GM18499 (cell line): ENCODE measurements around the gene MYL6.
"Not testable (repeated sequence)": the region's sequence is repeated elsewhere in the genome, so short reads cannot be mapped to it uniquely, and the experiment has no call there.

Experiments
- ATAC-seq: cut with Tn5 transposase; IDR thresholded peaks from one replicate; pipeline ENCODE4 v1.9.1; 2021; ENCODE audit warnings: moderate number of reproducible peaks; ENCODE audit not compliant: insufficient read depth, unreplicated experiment

The MYL6 gene

DNA sequence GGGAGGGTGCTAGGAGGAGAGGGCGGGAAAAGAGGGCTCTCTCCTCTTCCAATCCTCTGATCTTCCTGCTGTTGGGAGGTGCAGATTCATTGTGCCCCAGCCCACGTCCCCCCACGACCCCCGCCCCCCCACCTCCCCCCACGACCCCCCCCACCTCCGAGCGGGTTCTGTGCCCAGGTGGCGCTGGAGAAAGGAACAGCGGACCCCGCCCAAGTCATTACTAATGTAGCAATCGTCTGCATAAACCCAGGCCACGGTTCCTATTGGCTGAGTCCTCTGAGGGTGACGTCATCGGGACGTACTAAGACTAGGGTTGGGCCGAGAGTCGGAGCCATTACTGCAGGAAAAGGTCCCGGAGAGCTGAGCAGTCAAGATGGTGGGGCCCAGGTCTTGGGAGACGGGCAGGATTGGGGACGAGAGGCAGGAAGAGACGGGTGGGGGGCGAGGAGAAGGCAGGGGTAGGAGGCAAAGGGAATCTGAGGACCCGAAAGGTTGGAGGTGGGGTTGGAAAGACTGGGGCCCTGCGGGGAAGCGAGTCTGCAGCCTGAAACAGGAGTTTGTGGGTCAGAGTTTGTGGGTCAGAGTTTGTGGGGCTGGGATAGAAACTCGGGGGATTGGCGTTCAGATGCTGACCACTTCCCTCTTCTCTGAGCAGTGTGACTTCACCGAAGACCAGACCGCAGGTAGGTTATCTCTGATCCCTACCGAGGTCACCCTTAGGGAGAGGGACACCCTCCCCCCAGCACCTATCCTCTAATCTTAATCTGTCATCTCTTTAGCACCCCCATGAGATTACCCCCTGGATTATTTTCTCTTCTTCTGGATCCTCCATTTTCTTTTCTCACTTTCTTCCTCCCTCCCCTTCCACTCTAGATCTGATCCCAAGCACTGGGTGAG, at the start of gene MYL6:
Gene MYL6, plus strand, starts transcription at position 331 of the 897 bp plus-strand sequence. Its CDS starts 43 bp downstream, at position 374.
- ATAC-seq: no peak

DNA sequence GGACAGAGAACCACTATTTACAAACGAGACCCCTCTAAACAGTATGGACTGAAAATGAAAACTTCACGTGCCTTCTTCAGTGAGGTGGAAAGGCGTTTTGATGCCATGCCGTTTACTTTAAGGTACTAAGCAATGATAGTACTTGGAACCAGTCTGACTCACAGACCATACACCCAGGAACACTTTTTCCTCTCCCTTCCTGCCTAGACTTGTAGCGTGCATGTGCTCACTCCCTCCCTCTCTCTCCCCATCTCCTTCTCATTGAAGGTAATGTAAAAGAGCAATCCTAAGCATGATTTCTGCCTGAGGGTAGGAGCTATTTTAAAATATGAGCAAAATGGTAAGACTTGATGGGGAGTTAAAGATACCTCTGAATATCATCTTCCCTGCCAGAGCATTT, 47.6 kb upstream of the MYL6 start:
- no peak for ATAC-seq

DNA sequence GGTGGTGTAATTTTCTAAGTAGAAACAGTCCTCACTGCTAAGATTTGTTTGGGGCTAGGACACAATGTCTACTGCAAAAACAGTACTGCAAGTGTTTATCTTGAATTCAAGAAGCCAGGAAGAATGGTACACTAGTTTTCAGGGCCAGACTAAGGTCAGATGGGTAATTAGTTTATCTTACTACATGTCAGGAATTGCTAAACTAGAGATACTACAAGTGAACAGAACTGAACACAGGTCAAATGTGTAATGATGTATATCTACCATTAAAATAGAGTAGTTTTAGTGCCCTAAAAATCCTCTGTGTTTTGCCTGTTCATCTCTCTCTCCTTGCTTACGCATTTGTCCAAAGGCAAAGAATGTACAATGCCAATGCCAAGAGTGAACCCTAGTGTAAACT, 44.1 kb upstream of the MYL6 start:
- no peak for ATAC-seq

DNA sequence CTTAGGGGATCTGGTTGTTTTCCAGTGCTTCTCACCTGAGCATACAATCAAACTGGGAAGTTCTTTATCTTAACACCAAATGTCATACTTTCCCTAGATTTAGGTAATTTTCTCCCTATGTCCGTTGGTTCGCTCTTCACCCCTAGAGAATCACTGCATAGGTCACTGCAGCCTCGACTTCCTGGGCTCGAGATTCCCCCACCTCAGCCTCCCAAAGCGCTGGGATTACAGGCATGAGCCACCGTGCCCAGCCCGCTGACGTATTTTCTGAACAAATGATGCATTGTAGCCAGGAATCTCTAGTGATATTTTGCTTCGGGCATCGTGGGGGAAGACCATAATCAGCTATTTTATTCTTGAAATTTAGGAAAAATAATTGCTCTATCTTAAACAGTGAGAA, 42.8 kb upstream of the MYL6 start:
- ATAC-seq: no peak

DNA sequence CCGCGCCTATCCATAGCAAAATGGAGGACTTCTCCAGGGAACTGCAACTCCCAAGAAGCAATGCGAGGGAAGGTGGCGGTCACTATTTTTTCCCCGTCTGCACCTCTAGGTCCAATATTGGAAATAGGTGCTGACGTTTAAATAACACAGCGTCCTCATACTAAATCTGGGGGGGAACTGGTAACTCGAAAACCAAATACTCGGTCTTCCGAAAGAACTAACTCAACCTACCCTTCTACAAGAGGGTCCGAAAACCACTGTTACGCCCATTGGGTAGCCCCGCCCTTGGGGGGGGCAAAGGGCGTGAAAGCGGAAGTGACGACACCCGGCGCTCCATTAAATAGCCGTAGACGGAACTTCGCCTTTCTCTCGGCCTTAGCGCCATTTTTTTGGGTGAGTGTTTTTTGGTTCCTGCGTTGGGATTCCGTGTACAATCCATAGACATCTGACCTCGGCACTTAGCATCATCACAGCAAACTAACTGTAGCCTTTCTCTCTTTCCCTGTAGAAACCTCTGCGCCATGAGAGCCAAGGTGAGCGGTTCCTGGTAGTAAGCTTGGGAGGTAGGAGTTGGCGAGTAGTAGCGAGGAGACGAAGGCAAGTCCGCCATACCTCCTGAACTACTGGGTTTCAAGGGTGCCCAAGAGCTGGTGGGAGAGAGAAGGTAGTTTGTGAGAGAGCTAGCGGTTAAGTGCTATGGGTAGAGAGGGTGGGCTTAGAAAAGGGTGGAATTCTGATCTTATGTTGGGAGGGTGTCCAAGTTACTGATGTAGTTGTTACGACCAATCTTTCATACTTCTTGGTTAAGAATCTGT, 41.7 kb upstream of the MYL6 start, which contains the start of gene RPL41:
Gene RPL41, plus strand, starts transcription at position 367 of the 815 bp plus-strand sequence.
- ATAC-seq: peak; percentile 31

DNA sequence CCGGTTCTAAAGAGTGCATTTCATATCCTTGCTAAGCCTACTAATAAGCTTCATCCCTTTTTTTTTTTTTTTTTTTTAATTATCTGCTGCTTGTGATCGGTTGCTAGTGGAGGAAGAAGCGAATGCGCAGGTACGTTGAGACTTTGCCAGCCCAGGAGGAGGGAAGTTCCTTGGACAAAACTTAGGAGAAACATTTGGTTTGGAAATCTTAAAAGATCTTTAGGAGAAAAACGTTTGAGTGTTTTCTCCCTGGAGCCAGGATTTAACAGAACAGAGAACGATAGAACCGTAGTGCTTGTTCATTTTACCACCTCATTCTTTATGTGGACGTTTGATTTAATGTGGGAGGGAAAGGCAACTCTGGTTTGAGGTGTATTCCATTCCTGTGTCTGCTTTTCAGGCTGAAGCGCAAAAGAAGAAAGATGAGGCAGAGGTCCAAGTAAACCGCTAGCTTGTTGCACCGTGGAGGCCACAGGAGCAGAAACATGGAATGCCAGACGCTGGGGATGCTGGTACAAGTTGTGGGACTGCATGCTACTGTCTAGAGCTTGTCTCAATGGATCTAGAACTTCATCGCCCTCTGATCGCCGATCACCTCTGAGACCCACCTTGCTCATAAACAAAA, 41.0 kb upstream of the MYL6 start:
- not testable (repeated sequence) for ATAC-seq

DNA sequence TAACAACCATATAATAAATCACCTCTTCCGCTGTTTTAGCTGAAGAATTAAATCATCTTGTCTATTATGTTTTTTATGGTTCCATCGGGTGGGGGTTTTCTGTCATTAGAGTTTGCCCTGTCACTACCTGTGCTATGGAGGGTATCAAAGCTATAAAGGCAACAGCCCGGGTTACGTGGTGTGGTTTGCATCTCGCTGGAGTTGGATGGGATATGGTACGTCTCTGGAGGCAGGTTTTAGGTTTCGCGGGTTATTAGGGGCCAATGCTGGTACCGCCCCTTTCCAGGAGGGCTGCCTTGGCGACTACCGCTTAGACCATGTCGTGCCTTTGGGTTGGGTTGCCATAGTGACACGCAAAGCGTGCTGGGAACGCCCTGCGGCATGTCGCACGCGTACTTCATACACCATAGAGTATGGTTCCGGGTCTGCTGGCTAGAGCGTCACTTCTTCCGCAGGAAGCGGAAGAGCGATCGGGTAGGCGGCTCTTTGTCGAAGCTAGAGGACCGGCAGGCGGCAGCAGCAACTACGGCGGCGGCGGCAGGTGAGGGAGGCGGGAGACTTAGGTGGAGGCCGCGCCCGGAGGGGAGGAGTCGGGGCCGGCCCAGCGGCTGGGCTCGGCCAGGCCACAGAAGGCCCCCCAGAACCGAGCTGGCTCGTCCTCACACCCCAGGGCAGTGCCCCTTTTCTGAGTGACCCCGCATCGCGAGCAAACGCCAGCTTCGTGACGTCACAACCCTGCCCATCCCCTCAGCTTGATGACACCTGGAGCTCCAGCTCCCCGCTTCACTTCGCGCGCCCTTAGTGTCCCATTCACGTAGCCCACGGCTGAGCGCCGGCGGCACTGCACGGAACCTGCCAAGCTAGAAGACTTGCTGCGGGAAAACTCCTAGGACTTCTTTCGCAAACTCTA, 40.1 kb upstream of the MYL6 start, which contains the start of gene ZC3H10:
Gene ZC3H10, plus strand, starts transcription at position 489 of the 910 bp plus-strand sequence. CDS start 2,297 bp downstream, outside the sequence.
- peak; percentile 81 for ATAC-seq

DNA sequence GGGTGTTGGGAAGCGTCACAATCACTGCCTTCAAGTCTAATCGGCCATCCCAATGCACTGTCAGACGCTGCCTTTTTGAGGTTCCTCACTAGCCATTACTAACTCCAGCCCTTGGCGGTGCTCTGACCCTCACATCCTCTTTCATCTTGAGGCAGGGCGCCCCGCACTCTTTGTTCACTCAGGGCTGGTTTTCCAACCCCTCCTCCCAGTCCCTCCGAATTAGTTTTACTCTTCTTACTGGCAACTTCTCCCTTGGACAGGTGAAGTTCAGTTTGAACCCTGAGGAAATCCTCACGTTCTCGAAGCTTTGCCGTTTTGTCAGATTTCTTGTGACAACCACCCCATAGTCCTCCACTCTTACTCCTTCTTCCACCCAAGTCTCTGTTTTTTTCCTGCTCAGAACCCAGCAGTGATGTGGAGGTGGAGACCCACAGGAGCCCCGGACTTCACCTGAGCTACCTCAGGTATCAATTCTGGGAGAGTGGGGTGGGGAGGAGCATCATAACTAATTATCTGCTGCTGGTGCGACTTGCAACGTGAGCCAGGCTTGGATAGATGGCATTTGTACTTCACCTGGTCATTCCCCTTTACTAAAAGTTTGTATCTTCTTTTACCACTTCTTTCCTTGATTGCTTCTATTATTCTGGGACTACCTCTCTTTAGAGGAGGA, 39.3 kb upstream of the MYL6 start:
- ATAC-seq: no peak

DNA sequence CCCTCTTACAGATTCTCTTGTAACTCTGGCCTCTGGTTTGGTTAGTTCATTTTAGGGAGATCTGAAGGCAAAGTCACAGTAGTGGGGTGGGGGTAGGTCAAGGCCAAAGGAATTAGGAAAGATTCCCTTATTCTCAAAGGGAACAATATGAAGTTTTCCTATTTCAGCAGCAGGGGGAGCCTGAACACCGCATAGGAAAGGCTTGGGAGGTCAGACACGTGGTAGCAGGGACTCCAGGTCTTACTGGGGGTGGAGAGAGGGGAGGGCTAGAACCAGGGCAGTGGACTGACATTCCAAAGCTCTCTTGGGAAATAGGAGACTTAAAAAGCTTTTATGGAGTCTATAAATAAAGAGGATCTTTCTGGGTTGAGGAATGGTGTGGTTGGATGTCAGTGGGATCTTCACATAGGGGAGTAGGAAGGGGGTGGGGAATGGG, 38.8 kb upstream of the MYL6 start:
- ATAC-seq: no peak

DNA sequence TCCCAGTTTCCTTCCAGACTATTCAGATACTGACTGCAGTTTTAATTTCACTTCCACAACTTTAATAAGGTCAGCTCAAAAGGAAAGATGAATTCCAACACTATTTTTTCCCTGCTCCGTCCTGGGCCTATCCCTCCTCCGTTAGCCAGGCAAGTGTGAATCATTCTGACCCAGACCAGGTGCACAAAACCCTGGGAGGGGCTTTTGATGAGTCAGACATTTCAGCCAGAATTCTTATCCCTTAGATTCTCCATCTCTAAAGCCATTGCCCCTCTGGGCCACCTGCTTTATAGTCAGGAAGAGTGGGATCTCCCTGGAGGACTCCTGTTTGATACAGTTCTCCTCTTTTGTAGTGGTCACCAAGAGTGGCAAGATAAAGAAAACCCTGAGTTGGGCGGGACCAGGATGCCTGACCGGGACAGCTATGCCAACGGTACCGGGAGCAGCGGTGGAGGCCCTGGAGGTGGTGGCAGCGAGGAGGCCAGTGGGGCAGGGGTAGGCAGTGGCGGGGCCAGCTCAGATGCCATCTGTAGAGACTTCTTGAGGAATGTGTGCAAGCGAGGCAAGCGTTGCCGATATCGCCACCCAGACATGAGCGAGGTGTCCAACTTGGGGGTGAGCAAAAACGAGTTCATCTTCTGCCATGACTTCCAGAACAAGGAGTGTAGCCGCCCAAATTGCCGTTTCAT, 37.9 kb upstream of the MYL6 start:
- ATAC-seq: no peak

DNA sequence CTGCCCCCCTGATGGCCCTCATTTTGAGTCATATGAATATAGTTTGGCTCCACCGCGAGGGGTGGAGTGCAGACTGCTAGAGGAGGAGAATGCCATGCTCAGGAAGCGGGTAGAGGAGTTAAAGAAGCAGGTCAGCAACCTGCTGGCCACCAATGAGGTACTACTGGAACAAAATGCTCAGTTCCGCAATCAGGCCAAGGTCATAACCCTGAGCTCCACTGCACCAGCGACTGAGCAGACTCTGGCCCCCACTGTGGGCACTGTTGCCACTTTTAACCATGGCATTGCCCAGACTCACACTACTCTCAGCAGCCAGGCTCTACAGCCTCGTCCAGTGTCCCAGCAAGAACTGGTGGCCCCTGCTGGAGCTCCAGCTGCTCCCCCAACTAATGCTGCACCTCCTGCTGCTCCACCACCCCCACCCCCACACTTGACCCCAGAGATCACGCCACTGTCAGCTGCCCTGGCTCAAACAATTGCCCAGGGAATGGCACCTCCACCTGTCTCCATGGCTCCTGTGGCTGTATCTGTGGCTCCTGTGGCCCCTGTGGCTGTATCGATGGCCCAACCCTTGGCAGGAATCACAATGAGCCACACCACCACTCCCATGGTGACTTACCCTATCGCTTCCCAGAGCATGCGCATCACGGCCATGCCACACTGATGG, 36.8 kb upstream of the MYL6 start:
- no peak for ATAC-seq

DNA sequence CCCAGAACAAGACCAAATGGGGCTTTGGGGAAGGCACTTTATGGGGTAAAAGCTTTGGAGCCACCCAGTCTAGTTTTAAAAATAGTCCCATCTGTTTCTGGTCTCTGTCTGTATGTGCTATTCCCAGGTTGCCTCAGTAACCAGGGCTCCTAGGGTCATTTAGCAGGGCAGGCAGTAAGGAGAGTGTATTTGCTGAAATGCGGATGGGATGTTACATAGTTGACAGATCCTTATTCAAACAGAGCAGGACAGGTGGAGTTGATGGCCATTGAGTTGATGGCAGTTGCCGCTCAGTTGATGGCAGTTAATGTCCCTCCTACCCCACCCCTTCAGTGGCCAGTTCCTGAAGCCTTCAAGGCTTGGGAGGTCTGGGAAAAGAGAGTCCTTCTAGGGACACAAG, 35.5 kb upstream of the MYL6 start:
- no peak for ATAC-seq

DNA sequence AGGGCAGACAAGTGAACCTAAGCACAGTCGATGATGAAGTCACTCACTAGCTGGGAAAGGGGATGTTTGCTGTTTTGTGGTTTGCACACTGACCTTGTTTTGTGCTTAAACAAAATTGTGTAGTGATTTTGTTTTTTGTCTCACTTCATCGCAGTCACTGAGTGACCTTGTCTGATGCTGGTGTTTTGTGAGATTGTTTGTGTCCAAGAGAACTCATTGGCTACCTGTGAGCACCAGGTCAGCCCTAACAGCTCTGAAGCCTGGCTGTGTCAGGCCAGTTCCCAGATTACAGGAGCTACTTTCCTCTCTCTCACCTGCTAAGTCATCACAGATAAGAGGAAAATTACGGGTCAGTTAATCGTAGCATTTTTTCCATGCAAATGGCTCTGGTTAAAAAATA, 34.0 kb upstream of the MYL6 start:
- no peak for ATAC-seq

DNA sequence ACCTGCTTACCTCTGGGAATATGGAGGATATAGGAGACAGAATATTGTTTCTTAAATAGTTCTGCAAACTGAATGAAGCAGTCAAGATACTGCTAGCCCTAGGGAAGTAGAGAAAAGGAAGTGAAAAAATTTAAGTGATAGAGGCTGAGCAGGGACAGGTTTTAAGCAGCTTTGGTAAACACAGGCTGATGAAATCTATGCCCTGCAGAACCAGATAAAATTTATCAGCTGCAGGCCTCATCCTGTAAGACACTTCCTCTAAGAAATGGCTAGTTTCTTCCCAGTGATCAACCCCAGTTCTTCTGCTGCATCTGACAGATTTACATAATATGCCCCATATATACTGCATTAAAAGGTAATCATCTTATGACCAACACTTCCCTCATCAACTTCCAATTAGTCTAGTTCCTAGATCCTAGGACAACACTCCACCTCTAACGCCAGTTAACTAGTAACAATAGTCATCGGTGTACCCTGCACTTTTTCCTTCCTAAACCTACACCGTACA, 31.4 kb upstream of the MYL6 start:
- no peak for ATAC-seq

DNA sequence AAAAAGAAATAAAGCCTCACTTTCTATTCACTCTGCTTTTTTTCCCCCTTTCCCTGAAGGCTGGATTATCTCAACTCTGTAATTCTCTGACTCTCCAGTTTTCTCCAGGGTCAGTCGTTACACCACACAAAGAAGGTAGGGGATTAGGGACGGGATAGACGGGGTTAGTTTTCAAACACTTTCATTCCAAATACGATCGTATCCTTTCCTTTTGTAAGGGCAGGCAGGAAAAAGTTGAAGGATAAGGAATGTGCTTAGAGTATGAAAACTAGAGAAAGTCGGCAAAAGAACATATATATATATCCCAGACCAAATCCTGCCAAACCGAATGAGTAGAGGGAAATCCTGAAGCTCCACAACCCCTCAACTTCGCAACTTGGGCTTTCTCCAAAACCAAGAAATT, 30.7 kb upstream of the MYL6 start:
- no peak for ATAC-seq

DNA sequence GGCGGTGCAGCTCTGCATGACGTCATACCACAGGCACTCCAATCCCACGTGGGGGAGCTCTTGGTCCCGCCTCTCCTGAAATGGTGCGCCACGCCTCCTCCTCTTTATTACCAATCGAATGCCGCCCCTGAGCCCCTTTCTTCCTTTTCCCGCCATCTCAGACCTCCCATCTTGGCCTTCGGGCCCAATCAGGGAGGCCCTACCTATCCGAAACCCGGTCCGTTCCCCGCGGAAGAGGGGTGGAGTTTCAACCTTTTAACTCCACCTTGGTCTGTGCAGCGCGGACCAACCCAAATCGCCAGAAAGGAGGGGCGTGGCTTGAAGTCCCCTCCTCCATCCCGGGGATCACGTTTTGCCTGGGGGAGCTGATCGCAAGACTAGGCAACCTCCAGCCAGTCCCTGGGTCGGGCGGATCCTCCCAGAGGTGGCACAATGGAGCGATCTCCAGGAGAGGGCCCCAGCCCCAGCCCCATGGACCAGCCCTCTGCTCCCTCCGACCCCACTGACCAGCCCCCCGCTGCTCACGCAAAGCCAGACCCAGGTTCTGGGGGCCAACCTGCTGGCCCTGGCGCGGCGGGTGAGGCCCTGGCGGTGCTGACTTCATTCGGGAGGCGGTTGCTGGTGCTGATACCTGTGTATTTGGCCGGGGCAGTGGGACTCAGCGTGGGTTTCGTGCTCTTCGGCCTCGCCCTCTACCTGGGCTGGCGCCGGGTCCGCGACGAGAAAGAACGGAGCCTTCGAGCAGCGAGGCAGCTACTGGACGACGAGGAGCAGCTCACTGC, 30.1 kb upstream of the MYL6 start, which contains the start of gene ESYT1:
Gene ESYT1, plus strand, starts transcription at position 380 of the 782 bp plus-strand sequence. Its CDS starts 53 bp downstream, at position 433.
- ATAC-seq: peak; percentile 81

DNA sequence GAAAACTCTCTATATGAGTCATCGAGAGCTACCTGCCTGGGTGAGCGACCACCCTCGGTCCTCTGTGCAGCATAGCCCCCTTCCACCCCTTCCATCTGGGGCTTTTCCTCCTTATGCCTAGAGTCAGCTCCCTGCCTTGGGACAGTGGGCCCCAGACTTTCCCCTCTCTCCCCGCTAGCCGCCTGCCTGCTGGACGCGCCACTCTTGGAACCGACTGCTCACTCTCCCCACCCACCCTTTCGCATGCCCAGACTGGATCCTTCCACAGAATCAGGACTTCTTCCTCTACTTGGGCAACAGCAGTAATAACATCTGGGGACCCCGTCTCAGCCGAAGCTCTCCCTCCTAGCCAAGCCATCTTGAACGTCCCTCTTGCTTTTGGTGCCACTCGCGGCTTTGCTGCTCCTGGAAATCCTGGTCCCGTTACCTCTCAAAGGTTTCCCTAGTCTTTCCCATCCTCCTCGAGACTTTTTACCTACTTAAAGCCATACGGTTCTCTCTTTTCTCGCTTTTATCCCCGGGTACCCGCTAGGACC, 29.4 kb upstream of the MYL6 start:
- no peak for ATAC-seq
